Stimulated activated CD8-positive, alpha-beta memory T cell treated with anti-CD3 and anti-CD28 coated beads, Interleukin-4, amount 100 ng/mL, for 1 hour (primary cell): ENCODE measurements around the gene SOX6.

Experiments
- DNase-seq, 2 donors: peaks; one replicate each; pipeline ENCODE4 v3.0.0-alpha.2; 2020; ENCODE audit warnings: low read depth in 2 of 2, low spot score in 1 of 2

SOX6 gene

DNA sequence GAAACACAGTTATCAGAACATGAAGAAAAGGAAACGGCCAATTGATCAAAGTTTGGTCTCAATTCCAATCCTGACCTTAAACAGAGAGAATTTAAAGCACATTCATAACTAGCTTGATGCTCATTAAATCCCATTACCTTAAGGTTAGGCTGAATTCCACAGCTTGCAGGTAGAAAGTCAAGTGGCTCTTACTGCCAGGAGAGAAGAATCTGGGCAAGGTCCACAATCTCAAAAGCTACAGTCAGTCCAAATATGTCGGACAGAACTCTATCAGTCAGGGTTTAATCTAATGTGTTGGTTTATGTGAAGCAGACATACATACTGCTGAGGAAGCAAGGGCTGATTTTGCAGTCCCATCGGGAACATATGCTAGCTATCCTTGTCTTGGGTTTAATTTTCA is 348.8 kb downstream of the SOX6 start:
- no peak for DNase-seq

DNA sequence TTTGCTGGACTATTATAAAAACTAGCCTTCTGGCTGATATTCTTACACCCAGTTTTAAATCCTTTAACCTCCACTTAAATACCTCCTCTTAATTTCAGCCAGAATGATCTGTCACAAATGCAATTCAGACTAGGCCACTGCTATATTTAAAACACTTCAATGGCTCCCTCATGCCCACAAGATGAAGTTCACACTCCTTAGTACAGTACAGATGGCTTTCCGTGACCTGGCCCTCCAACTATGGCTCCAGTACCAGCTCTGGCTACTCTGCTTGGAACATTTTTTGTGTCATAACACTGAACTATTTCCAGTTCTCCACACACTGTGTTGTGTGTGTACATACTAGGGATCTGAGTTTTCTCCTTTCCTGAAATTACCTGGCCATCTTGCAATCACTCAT is 353.4 kb downstream of the SOX6 start:
- no peak for DNase-seq

DNA sequence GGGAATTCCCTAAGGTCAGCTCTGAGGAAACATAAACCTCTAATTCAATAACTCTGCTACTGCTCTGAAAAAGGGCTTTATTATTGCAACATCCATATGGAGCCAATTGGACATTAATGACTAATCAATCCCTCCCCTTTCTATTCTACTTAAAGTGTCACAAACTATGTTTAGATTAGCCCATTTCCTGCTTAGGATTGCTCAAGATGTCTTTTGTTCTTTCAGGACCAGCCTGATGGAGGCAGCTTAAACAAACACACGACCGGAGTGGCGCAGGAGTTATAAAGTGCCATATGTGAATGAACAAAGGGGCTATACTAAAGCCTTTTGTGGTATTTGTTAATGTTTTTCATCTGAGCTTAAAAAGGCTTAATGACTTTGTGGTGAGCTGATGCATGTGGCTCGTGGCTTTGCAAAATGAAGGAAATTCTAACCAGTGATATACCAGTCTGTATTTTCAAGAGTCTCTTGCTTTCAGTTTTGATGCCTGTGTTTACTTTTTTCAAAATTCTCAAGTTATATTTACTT is 354.4 kb downstream of the SOX6 start:
- no peak for DNase-seq

DNA sequence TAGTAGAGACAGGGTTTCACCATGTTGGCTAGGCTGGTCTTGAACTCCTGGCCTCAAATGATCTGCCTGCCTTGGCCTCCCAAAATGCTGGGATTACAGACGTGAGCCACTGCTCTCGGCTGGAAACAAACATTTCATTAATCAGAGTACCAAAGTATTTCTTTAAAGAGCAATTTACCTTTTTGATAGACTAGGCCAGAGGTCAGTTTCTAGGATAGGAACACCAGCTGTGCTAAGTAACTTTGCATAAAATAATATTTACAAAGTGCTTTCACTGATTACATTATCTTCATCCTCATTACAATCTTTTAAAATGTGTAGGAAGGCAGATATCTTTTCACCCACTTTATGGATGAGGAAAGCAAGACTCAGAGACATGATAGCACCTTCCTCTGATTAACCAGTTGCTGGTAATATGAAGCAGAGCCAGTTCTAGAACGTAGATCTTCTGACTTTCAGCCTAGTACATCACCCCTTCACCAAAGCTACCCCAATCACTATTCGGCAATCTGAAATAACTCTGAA is 355.2 kb downstream of the SOX6 start:
- DNase-seq = no peak

DNA sequence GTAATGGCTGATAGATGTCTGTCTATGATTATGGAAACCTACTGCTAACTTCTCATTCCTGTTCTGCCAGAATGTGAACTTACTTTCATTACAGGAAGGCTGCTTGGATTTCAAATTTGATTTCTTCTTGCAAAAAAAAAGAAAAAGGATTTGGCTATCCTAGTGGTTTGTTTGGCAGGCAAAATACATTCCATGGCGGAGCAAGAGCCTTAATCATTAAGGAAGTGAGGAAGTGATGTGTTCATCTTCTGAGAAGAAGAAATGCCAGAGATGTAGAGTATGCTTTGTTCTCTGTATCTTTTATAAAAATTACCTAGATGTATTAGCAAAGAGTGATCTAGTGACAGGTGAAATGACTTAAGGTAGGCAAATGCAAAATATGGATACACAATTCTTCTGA is 356.3 kb downstream of the SOX6 start:
- DNase-seq = no peak

DNA sequence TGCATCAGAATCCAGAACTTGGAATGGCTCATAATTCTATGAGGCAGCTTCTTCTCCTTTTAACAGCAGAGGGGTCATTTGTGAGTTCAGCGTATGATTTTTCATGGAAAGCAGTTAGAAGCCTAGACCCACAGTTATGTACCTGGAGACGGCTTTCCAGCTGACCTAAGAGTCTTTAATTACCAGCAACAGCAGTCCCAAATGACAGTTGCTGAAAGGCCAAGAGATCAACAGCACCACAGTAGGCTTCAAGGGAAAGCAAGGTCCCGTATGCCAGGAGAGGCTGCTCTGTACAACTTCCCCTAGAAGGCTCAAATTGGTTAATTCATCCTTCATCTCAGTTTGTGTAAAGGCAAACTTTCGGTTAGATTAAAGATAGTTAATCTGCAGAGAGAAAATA is 363.0 kb downstream of the SOX6 start:
- no peak for DNase-seq

DNA sequence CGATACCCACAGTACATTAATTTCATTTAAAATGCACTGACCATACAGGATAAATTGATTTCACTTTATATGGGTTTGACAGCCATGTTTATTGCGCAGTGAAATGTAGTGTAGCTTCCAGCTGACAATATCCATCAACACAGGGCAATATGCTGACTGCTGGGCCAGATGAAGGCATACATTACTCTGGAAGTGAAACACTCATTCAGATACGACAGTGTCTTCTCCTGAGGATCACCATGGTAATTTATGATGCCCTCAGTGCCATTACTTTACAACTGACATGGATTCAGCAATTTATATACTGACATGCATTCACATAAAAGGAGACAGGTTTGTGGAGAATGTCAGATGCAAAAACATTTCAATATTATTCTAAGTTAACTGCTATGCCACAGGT is 365.1 kb downstream of the SOX6 start:
- no peak for DNase-seq

DNA sequence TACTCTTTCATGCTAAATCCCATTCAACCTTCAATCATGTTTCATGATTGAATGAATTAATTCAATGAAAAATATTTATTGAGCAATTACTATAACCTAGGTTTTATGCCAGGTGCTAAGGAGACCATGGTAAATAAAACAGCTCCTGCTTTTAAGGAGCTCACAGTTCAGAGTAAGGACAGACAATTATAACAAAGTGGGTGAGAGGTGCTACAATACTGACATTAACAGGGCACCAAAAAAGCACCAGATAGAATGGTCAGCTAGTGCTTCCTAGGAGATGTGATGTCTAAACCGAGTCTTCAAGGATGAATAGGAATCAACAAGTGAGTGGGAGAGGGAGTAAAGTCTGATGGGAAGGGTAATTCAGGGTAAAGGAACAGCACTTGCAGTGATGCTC is 366.7 kb downstream of the SOX6 start:
- DNase-seq = no peak

DNA sequence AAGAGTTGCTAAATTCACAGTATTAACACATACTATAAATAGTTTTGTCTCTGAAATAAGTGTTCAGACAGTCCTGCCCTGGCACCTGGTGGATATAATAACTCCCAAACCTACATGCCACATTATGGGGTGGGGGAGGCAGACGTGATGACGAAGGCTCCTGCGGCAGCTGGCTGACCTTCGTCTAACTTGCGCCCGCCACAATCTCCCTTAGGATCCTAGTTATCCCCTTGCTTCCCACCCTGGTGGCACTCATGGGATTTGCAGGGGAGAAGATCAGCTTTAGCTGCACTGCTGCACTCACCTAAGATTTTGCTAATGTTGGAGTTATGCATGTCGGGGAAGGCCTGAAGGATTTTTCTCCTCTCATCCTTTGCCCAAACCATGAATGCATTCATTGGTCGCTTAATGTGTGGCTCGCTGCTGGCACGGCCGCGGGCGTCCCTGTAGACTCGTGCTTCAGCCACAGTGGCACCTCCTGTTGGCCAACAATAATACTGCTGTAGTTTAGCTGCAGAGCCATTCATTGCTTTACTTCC is 367.6 kb downstream of the SOX6 start:
- no peak for DNase-seq

DNA sequence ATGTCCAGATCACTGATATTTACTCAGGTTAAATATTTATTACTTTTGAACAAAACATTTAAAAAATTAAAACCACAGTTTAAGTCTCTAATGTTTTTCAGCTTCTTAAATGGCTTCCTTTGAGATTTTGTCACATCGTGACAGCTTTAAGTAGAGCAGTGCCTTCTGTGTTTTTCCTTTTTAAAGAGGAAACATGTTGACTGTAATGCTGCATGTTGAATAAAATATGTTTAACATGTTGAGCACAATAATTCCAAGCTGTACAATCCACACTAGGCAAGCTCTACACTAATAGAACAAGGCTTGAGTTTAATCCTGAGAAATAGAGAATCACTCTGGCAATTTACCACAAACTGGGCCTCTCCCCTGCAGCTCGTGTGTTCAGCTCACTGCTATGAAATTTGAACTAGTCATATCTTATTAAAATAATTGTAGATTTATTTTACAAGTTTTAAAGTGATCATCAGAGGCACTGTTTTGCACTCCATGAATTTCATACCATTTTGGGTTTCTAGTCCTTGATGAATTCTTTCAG is 368.3 kb downstream of the SOX6 start:
- DNase-seq = no peak

DNA sequence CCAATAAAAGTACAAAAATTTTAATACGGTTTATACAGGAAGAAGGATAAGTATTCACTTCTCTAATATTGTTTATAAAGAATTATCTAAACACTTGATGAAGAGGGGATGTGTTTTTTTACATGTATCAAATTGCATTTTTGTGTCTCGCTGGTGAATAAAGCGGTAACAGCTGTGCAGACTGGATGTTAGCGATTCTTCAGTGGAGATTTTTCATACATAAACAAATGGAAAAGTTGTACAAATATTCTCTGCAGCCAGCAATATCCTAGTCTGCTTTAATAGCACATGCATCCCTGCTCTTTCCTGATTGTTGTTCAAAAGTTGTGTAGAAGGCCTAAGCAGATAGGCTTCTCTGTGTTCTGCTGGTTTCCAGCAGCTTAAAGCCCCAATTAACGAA is 369.3 kb downstream of the SOX6 start:
- no peak for DNase-seq

DNA sequence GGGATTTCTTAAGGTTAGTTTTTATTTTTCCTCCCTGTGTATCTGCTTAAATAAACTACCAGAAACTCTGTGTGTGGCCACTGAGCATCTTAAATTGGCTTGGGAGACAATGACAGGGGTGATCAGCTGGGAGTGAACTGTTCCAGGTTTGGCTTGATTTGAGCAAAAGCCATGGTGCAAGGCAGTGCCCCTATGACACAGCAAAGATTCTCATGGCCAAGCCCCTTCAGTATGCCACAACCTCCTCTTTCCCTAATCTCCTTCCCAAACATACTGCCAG is 370.5 kb downstream of the SOX6 start:
- no peak for DNase-seq

DNA sequence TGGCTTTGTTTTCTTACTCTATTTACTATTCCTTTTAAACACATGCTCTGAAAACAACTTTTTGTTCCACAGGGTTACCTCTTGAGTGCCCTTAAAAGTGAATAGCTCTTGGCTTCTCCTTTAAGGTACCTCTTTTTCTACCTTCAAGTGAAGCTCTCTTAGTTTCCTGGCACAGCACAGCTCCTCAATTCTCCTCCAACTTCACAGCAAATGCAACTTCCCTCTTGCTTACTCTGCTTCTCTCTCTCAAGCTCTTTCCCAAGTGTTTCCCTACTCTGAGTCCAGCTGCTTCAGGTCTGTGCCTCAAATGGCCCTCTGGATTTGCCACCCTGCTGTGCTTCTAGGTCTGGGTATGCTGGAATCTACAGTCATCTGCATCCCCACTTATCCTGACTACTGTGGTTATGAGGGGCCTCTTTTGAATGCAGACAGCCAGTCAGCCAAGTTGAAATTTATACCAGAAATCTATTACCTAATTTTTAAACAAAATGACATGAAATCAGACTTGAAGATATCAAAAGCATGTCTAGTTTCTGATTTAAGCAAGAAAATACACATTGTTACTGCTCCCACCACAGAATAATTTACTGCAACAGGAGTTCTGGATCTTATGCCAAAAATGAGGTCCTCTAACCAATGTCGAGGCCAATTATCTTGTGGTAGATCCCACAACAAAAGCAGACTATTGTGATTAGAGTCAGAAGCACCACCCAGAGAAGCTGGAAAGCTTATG is 371.1 kb downstream of the SOX6 start:
- no peak for DNase-seq

DNA sequence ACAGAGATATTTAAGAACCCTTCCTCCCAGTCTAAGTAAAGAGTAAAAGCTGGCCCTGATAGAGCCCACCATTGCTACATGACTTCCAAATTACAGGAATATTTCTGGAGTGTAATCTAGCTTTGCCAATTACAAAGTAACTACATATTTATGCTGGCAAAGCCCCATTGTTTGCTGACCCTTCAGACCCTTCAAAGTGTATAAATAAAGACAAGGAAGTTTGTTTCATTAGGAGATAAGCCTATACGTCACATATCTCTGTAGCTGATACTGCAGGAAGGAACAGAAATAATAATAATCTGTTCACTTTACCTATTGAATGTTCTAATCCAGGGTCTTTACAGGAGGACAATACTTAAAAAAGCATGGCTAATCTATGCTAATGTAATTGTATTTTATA is 375.1 kb downstream of the SOX6 start:
- no peak for DNase-seq

DNA sequence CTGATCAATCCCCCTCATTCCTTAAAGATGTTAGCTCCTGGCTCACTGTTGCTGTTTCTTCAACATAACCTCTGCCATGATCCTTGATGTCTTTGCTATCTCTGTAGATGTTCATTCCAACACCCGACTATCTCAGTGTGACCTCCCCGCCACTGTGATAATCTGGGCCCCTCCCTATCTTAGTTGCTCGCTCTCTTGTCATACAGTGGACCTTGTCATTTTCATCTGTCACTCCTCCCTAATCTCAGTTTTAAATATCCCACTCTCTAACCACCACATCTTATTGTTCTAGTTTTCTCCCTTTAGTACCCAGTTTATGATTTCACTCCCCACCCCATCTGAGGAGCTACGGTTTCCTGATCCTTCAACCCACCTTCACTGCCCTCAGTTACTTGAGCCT is 379.2 kb downstream of the SOX6 start:
- no peak for DNase-seq

DNA sequence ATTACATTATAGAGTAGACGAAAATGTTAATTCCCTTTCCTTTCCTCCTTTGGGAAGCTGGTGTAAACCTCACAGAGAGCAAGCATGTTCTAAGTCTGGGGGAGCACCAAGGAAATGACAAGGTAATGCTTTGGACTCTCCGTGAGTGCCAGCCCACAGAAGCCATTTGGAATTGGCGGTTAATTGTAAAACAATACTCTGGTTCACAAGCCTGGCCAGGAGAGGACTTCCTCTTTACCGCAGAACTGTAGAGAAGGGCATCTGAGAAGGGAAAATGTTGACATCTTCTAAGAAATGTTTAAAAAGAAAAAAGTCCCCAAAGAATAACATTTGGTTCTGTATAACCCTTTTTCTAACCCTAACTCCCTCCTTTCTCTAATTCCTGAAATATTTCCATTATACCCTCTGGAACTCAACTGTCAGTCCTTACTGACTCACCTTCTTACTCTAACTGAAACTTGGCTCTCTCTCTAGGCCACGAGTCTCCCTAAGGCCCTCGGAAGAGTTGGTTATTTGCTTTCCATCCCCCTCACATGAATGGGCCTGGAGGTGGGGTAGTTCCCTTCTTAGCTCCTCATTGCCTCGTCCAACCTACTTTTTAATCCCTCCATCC is 379.8 kb downstream of the SOX6 start:
- DNase-seq = no peak

DNA sequence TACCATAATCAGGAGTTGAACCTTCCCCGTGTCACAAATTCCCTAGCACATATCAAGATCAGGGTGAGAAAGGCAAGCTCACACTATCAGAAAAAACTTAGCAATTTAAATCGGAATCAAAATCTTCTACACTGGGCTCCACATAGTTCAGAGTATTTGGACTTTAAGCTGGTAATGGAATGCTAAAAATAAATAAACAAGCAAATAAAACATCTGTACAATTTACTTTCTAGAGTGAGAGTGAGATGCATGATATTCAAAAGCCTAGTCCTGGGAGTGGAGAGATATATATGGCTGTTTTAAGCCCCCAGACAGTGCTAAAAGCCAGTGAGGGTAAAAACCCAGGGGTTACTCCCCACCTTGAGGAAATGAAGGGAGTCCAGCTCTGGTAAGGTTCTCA is 380.6 kb downstream of the SOX6 start:
- no peak for DNase-seq

DNA sequence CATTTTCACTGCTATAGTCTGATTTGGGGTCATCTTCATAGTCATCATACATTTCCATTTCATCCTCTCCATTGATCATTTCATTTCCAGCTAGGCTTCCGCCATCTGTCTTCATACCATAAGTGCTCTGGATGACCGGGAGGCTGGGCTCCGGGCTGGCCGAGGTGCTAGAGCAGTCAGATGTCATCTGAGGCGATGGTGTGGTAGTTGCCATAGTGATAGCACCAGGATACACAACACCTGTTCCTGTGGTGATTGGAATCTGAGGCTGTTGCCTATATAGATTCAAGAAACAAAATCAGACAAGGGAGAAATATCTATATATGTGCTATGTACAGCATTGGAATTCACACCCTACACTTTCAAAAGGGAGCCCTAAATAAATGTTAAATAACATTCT is 383.5 kb downstream of the SOX6 start:
- no peak for DNase-seq

DNA sequence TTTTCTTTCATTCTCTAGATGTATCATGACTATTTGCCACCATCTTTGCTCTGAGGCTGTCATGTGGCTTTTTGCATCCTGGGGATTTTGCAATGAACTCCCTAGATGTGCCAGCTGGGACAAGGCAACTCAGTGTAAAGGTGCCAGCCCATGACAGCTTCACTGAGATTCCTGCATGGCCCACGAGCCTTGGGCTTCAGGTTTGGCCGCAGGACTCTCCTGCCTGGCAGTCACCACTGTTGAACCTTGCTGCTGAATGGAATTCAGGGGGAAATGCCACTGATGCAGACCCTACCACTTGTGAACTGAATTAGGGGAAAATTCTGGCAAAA is 385.2 kb downstream of the SOX6 start:
- no peak for DNase-seq

DNA sequence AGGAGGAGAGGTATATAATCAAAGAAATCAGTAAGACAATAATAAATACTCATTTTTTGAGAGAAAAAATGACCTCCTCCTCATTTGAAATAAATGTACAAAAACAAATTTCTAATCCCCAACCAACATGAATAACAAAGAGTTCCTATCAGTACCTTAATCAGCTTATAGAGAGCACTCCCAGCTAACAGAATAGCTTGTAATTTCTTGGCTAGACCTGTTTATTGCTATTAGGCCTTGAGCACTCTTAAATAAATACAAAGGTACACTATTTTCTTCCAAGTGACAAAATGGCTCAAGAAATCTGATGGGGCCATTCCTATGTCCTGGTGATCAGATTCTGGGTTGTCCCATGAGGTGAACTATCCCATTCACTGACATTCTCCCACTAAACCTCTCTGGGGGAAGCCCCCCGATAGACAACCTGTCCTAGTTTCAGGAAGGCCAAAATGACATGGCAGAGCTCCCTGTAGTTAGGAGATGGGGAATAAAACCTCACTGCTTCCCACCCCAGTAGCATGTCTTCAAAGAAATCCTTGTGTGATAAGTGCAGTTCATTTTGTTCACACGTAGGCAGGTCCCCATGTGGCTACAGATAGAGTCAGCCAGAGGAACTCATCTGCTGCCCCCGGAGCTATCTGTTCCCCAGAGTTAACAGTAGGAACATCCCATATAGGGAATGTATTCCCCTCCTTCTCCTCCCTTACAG is 385.7 kb downstream of the SOX6 start:
- DNase-seq = no peak

DNA sequence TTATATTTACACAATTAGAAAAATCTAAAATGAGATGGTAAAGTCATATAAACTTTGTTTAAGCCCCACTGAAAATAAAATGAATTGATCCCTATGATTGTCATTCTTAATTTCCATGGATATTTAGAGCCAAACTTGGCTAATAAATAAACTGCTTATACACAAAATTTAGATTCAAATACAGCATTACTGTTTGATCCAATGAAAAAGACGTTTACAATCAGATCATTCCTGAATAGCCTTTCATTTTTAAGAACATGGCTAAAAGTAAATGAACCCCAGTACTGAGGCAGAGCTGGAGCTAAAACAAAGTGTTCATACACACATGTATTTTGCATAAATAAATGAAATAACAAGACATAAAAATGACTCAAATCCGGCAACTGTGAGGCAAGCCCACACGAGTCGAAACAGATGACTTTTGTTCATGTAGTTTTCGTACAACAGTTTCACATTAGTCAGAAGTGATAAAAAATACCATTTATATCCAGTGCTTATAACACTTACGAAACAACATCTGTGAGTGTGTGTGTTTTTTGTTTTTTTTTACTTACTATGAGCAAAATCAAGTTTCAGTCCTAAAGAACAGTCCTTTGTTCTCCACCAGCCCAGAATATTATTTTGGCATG is 386.5 kb downstream of the SOX6 start:
- DNase-seq = no peak

DNA sequence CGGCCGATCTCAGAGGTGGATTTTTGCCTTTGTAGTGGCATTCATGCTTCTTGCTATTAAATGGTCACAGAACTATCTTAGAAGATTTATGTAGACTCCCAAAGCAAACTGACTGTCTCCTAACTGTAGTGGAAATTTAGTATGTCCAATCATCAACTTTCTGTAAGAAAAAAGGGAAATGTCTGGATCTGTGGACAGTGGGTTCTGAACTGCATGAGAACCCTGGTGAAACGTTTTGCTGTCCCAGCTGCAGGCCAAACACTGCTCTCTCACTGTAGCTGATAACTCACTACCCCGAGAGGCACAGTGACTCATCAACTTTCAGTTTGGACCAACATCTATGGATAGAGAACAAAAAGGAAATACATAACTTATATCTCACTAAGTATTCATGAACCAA is 387.1 kb downstream of the SOX6 start:
- no peak for DNase-seq
